ENCODE measurements around the gene PYGB. TPM values are rescaled to one million over a fixed set of nuclear protein-coding genes. Genes with fewer than 3 reads are reported as not detected.

PYGB gene
- total RNA-seq, 2 experiments from 2014 or later, result 26.3 to 27.5 TPM

GRCh38 chr20:25206548-25206947 is 41.3 kb upstream of the PYGB start:
- no peaks in the 10 kb centered on the region for H3K9me3 Mint-ChIP-seq
- TF ChIP-seq CTCF (IDR thresholded peaks at IDR 0.05), result no peak
- Histone ChIP-seq H3K36me3 (ENCODE audit: insufficient read depth, low read length) (peaks cover 10% of the 10 kb centered on the region), H3K4me1 (ENCODE audit: insufficient read depth, low read length) (no peaks in the 10 kb centered on the region), H3K9me3 (ENCODE audit: control insufficient read depth in 1 of 2, insufficient read depth in 1 of 2, low read length in 2 of 2) (no peaks in the 10 kb centered on the region), H3K4me3 (ENCODE audit: low read length) (no peak overlapping the region), H3K27me3 (ENCODE audit: control insufficient read depth in 1 of 2, insufficient read depth in 2 of 2, low read length in 2 of 2) (no peaks in the 10 kb centered on the region), H3K27ac (ENCODE audit: low read depth in 1 of 2, low read length in 2 of 2) (no peak overlapping the region)
- CTCF ChIA-PET, result no interaction called here
- no peak overlapping the region for H3K27ac Mint-ChIP-seq
- no peak overlapping the region for H3K4me3 Mint-ChIP-seq
- peaks cover 24% of the 10 kb centered on the region for H3K4me1 Mint-ChIP-seq (ENCODE audit: low read depth)
- POLR2A ChIA-PET, result no interaction called here
- DNase-seq, result no peak
- ATAC-seq (ENCODE audit: poor library complexity), result no peak
- no peaks in the 10 kb centered on the region for H3K27me3 Mint-ChIP-seq
- intact Hi-C loops (cut with DNase I, micrococcal nuclease), result no loop called here
- H3K36me3 Mint-ChIP-seq (ENCODE audit: low read depth), result peaks cover 38% of the 10 kb centered on the region

- Mint-ChIP-seq H3K9me3 (no peaks in the 10 kb centered on the region), H3K4me3 (no peak overlapping the region), H3K36me3 (ENCODE audit: low read depth) (peaks cover 46% of the 10 kb centered on the region), H3K27ac (no peak overlapping the region), H3K4me1 (ENCODE audit: low read depth) (peaks cover 19% of the 10 kb centered on the region), H3K27me3 (no peaks in the 10 kb centered on the region)
- CTCF ChIA-PET, result interaction anchor here (0.8 kb wide), 1 partner anchor 12 kb away, joined by 3 read pairs; no protein-coding TSS in a partner anchor
- DNase-seq (no peak), ATAC-seq (ENCODE audit: poor library complexity) (no peak)
- Histone ChIP-seq H3K27me3 (ENCODE audit: control insufficient read depth in 1 of 2, insufficient read depth in 2 of 2, low read length in 2 of 2) (no peaks in the 10 kb centered on the region), H3K4me1 (ENCODE audit: insufficient read depth, low read length) (no peaks in the 10 kb centered on the region), H3K27ac (ENCODE audit: low read depth in 1 of 2, low read length in 2 of 2) (no peak overlapping the region), H3K4me3 (ENCODE audit: low read length) (no peak overlapping the region), H3K36me3 (ENCODE audit: insufficient read depth, low read length) (peaks cover 17% of the 10 kb centered on the region), H3K9me3 (ENCODE audit: control insufficient read depth in 1 of 2, insufficient read depth in 1 of 2, low read length in 2 of 2) (no peaks in the 10 kb centered on the region)
- intact Hi-C loops (cut with DNase I, micrococcal nuclease), result no loop called here
- TF ChIP-seq CTCF (IDR thresholded peaks at IDR 0.05), result no peak
- POLR2A ChIA-PET, result no interaction called here
Measured at GRCh38 chr20:25207149-25207959, 40.5 kb upstream of the PYGB start.

GRCh38 chr20:25207960-25208534 is 39.8 kb upstream of the PYGB start:
- Histone ChIP-seq H3K36me3 (ENCODE audit: insufficient read depth, low read length) (peaks cover 22% of the 10 kb centered on the region), H3K4me1 (ENCODE audit: insufficient read depth, low read length) (no peaks in the 10 kb centered on the region), H3K4me3 (ENCODE audit: low read length) (no peak overlapping the region), H3K27me3 (ENCODE audit: control insufficient read depth in 1 of 2, insufficient read depth in 2 of 2, low read length in 2 of 2) (no peaks in the 10 kb centered on the region), H3K27ac (ENCODE audit: low read depth in 1 of 2, low read length in 2 of 2) (no peak overlapping the region), H3K9me3 (ENCODE audit: control insufficient read depth in 1 of 2, insufficient read depth in 1 of 2, low read length in 2 of 2) (no peaks in the 10 kb centered on the region)
- Mint-ChIP-seq H3K36me3 (ENCODE audit: low read depth) (peaks cover 45% of the 10 kb centered on the region), H3K4me3 (no peak overlapping the region), H3K9me3 (no peaks in the 10 kb centered on the region), H3K27me3 (no peaks in the 10 kb centered on the region), H3K27ac (no peak overlapping the region), H3K4me1 (ENCODE audit: low read depth) (peaks cover 12% of the 10 kb centered on the region)
- intact Hi-C loops (cut with DNase I, micrococcal nuclease), result no loop called here
- POLR2A ChIA-PET, result no interaction called here
- ATAC-seq (ENCODE audit: poor library complexity) (no peak), DNase-seq (no peak)
- TF ChIP-seq CTCF (IDR thresholded peaks at IDR 0.05), result no peak
- CTCF ChIA-PET, result interaction anchor here (0.8 kb wide), 1 partner anchor 13 kb away, joined by 3 read pairs; no protein-coding TSS in a partner anchor
